ENCODE measurements around the gene SDHC.

SDHC gene, protein sequence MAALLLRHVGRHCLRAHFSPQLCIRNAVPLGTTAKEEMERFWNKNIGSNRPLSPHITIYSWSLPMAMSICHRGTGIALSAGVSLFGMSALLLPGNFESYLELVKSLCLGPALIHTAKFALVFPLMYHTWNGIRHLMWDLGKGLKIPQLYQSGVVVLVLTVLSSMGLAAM

DNA sequence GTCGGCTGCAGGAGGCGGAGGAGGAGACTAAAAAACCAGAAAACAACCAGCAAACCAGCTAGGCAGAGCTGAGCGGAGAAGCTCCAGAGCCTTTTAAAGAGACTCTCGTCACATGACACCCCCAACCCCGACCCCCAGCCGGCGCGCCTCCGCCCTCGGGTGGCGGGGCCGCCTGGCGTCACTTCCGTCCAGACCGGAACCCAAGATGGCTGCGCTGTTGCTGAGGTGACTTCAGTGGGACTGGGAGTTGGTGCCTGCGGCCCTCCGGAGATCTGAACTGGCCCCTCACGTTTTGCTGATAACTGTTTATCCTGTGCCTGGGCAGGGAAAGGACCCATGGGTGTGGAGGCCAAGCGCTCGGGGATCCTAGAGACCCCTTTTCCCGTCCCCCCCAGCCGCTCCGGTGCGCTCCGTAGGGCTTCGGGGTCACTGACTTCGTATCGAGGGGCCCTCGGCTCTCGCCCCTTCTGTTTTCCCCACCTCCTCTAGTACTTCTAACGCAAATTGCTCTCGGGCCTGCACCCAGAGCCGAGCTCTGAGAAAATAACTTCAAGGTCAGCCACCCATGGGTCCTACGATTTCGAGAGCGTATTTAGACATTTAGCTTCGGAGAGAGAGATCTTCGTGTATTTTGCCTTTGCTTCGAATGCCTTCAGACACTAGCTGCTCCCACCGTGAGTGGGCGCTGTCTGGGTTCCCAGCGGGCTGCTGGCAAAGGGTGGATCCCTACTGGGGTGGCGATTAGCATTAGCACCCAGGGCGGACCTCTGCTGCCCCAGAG lies at the start of gene SDHC:
Gene SDHC (plus strand): TSS at position 181 of the 781 bp plus-strand sequence. CDS start 25 bp downstream, at position 206.
- DNase-seq, result peak; percentile 92

DNA sequence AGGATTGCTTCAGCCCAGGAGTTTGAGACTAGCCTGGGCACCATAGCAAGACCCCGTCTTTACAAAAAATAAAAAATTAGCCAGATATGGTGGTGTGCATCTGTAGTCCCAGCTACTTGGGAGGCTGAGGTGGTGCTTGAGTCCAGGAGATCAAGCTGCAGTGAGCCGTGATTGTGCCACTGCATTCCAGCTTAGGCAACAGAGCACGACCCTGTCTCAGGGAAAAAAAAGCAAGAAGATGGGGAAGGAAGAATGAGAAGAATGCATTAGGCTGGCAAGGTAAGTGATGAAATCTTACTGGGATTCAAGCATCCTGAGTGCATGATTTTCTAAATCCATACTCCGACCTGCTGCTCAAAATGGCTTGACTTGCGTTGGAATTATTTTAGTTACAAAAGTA lies 48.9 kb upstream of the SDHC start:
- no peak for DNase-seq

DNA sequence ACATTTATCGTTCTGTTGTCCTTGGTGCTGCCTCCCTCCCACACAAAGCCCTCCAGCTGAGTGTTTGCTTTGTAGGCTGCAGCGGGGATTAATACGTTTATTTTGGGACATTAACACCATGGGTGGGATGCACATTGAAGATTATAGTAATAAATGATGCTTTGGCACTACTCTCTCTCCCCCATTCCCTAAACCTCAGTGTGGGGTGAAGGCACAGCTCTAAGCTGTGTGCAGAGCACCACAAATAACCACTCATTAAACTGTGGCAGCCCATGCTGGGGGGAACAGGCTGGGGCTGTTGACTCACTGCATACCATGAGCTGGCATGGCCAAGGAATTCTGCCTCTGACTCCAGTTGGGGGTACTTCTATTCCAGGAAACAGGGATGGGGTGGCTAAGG lies 48.0 kb upstream of the SDHC start:
- DNase-seq, result no peak

DNA sequence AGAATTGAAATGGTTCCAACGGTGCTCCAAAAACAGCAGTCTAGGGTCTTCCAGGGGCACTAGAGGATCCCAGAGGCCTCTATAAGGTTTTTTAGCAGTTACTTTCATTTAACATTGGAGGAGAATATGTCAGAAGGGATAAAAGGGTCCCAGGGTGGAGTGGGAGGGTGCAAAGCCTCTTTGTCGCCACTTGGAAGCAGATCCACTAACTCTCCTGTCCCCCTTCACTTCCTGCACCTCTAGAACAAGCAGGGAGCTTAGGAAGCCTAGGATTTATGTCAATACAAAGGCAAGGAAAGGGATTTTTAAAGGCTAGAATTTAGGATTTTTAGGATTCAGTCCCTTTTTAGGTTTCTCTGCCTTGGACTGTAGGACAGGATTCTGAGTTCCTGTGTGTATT lies 47.3 kb upstream of the SDHC start:
- no peak for DNase-seq

DNA sequence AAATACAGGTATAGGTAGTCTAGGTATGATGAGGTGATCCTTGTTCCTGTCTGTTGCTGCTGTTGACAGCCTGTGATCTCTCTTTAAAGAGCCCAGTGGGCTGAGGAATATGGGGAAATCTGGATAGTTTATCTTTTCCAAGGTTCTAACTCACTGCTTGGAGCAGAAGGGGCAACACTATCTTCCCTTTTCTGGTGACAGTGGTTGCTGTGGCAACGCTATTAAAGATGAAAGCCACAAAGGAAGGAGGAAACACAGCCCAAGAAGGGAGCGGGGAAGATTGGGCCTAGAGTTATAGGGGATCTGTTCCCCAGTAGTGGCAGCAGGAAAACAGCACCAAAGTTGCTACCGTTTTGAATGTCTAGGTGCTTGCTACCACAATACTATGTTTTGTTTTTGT lies 46.9 kb upstream of the SDHC start:
- no peak for DNase-seq

DNA sequence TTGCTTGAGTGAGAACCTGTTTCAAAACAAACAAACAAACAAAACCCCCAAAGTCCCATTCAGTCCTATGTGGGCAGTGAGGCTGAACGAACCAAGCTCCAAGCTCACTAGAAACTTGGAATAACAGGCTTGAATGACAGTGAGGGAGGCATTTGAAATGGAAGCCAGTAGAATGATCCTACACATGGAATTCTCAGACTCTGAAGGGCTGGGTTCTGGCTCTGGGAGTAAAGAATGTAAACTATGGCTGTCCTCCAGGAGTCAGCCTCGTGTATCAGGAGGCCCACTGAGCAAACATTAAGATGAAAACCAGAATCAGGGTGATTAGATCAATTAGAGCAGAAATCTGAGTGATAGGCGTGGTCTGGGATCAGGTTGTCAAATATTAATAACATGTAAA lies 40.8 kb upstream of the SDHC start:
- no peak for DNase-seq

DNA sequence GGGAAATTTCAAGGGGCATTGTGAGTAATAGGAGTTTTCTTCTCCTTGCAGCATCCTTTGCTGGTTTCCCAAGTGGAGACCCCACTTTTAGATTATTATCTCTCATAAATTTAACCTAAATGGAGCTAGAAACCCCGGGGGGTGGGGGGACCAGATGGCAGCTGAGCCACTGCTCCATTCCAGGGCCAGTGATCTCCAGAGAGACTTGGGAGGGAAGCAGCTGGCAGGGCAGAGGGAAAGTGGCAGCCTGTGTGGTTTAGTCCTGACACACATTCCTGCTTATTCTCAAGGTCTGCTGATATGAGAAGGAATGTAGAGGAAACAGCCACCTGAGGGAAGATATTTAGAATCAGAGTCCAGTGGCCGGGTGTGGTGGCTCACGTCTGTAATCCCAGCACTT lies 39.3 kb upstream of the SDHC start:
- no peak for DNase-seq

DNA sequence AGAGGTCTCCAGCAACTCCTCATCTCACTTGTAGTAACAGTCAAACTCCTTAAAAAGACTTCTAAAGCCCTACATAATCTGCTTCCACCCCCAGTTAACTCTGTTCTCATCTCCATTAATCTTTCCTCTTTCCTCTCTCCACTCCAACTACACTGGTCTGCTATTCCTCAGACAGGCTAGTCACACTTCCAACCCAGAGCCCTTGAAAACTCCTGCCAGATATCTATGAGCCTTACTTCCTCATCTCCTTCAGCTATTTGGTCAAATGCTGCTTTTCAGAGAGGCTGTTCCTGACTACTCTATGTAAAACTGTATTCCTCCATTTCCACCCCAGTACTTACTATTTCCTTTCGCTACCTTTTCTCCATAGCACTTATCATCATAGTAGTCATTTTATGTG lies 31.2 kb upstream of the SDHC start:
- no peak for DNase-seq

DNA sequence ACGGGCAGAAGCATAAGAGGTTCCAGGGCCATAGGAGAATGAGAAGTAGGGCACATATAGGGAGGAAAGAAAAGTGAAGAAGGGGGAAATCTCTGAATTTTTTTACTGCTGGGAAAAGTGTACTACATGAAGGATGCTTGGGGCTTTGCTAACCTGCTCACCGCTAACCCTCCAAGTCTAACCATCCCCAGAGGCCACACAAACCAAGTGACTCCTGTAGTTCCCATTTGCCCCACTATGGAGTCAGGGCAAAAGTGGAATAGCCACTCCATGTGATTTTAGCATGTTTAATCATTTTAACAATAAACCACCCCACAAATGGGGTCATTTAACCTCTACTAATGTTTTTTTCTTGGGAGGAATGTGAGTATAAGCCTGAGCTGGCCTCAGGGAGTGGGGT lies 29.1 kb upstream of the SDHC start:
- DNase-seq, result no peak

DNA sequence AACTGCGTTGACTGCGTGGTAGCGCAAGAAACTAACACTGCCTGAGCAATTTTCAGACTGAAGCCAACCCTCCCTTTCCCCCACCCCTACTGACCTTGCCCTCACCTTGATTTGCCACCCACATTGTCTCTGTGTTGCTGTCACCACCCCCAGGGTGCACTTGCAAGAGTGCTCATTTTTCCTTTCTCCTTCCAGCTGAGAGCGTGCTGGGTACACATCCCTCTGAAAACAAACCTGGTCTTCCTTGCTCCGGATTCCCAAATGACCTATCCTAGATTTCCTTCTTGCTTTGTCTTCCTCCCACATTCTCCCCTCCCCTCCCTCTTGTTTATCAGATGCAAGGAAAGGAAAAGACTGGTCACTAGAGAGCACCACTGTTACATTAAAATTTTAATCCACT lies 28.7 kb upstream of the SDHC start:
- no peak for DNase-seq

DNA sequence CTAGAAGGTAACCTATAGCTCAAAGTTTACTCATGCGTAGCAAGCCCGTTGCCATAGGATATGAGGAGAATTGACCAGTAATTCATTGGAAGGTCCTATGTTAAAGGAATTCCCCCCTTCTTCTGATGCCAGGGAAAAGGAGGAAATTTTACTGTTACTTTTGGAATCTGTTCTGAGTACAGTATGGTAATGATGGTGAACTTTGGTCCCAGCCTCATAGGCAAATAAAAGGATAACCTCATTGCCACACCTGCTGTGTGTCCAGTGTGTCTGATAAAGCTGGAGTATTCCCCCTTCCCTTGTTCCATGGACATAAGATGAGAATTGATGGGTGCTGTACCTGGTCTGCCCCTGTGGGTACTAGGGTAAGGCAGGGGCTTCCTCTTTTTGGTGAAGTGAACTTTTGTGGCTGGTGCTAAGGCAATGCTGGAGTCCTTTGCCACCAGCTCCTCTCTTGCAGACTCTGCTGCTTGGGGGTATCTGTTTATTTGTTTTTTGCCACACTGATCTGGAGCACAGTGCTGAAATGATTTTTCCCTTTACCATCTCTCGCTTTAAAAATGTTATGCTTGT lies 26.6 kb upstream of the SDHC start:
- no peak for DNase-seq

DNA sequence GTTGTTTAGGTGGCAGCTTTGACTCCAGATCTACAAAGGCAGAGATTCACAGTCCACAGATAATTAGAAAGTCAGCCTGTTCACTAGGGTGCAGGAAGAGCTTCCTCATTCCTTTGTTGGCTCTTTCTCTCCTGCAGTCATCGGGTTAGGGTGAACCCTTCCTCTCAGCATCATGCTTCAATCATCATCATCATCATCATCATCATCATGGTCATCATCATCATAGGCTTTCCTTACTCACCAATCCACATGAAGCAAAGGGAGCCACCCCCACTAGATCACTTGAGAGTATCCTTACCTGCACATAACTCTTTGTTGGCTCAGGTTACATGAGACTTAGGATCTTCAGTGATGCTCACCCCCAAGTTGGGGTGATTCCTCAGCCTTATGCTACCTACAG lies 23.4 kb upstream of the SDHC start:
- DNase-seq, result no peak

DNA sequence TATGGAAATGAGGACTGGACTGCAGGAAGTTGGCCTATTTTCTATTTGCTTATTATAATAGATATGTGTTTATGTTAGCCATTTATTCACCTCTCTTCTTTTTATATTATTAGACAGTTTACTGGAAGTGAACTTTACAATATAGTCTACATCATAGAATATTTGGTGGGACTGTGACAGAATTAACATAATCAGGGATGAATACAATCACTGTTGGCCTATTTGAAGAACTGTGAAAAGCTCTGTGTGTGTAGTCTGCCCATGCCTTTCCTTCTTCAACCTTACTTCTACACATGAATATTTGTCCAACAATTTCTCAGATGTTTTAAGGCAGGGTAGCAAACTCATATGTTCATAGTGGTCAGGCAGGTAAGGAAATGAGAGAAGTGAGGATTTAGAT lies 16.8 kb upstream of the SDHC start:
- no peak for DNase-seq

DNA sequence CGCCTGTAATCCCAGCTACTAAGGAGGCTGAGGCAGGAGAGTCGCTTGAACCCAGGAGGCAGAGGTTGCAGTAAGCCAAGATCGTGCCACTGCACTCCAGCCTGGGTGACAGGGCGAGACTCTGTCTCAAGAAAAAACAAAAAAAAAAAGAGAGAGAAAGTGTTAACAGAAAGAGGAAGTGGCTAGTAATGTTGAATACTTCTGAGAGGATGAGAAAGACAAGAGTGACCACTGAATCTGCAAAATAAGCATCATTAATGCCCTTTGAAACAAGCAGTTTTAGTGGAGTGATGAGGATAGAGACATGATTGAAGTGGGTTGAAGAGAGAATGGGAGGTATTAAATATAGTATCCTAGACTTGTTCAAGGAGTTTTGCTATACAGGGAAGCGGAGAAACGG lies 16.1 kb upstream of the SDHC start:
- DNase-seq, result no peak

DNA sequence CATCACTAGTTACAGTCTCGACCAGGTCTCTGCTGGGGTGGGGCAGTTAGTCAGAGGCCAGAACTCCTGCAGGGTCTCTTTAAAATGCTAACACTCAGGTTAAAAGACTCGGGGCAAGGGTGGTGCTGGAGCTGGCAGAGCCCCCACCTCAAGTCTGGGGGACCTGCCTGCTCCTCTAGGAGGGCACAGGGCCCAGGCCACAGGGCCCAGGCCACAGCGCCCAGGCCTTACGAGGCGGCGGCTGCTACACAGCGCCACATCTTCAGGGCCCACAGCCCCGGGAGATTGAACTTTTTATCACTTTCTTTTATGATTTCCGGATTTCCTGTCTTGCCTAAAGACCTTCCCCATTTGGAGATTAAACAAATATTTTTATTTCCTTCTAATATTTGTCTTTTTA lies 14.8 kb upstream of the SDHC start:
- no peak for DNase-seq

DNA sequence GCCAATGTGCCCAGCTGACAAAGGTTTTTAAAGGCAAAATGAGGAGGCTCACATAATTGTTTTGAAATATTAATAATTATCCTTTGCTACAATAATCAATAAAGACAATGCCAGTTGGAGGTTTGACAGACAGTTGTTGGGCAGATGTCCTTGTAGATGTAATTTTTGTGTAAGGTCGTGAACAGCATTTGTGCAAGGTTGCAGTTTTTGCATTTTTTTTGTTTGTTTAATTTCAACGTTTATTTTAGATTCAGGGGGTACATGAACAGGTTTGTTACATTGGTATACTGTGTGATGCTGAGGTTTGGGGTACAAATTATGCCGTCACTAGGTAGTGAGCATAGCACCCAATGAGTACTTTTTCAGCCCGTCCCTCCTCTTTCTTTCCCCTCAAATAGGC lies 13.7 kb upstream of the SDHC start:
- no peak for DNase-seq

DNA sequence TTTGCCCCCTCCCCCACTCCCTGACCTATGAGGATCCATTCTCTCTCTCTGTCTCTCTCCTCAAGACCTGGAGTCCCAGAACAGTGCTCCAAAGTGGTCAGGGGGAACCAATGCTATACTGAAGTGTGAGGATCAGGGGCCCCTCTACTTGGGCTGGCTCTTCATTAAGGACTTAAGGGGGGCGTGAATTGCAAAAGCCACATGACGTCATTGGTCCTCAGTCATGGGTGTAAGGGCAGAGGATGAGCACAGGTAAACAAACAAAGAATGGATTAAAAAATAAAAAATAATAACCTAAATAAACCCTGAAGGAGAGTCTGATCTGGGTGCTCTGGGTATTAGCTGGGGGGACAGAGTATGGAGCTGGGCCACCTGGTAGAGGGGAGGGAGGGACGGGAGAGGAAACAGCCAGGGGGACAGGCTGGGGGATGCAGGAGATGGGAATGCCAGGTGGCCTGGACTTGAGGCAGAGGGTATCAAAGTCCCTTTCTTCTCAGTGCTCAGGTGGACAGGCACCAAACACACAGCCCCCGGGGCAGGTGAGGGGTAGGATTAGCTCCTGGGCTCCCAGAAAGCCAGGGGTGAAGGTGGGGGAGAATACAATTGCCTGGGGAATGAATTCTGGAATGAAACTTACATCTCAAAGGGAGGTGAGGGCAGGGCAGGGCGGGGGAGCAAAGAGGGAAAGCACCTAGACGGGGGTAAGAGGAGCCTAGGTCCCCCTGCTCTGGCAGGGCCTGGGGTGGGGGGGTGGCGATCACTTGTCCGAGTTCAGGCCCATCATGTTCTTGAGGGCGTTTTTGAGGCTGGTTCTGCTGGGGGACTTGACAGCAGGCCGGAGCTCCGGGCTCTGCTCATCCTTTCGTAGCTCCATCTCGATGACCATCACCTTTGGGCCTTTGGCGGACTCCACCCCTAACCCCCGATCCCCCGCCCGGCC lies 9.0 kb upstream of the SDHC start:
- peak; percentile 59 for DNase-seq

DNA sequence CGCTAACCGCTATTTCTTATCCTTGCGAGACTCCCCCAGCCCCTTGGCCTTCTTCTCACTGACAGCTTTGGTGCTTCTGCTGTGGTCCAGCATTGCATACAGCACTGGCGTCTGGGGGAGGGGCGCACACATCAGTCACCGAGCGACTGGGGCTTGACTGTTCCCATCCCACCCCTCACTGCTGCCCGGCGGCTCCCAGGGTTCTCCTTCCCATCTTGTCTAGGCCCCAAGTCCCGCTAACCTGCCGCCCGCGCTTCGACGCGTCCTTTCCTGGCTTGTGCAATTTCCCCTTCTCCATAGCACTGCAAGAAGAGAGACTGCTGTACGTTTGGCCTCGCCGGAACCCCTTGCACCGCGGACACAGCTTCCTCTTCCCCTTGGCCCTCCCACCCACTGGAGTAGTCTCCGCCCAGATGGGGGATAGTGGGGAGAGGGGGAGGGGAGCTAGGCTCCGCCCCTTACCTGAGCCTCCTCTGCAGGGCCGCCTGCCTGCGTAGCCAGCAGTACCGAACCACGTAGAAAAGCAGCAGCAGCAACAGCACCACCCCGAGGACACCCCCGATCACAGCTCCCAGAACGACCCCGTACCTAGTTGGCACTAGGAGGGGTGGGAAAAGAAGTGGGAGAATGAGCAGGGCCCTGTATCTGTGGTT lies 8.2 kb upstream of the SDHC start:
- DNase-seq, result peak; percentile 93

DNA sequence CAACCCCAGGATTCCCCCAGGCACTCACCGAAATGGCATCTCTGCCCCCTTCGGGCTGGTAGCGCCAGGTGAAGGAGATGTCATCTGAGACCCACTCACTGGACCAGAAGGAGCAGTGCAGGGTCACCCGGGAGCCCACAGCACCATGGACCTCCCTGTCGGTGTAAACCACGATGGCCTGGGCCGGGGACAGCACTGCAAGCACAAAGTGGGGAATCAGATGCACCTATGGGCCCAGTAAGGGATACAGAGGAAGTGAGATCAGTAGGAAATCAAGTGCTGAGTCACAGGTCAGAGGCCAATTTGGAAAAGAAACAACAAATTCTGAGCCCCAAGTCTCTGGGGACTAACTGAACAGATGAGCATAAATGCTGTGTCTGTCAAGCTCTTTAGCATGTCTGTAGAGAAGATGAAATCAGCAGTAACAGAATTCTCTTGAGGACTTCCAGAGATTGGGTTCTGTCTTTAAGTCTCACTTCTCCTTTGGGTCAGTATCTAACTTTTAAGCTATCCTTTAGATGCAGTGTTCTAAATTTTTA lies 6.9 kb upstream of the SDHC start:
- DNase-seq, result peak; percentile 60

DNA sequence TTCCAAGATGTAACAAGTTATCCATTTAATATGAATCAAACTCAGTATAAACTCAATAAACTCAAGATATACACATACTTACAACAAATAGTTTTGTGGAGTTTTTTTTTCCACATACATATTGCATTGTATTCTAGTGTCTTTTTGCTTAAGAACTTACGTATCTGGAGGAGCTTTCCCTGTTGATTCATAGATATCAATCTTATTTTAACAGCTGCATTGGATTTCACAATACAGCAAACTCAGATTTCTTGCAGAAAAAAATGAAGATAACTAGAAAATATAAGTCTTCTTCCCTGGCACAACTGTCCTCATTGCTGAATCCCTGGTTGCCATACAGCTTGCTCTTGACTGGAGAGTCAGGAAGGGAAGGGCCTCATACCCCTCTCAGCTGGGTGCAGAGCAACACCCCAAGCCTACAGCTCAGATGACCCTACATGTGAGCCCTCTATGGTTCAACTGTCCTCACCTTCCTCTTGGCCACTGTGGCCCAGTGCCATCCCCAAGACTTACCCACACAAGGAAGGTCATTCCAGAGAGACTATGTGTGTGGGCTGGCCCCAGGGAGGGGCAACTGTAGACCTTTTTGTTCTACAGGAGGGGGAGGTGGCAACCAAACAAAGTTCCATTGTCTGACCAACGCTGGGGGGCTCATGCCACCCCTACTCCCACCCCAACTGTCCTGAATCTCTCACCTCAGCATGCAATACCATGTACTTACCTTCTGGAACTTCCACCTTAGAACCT lies 6.1 kb upstream of the SDHC start:
- DNase-seq, result no peak

DNA sequence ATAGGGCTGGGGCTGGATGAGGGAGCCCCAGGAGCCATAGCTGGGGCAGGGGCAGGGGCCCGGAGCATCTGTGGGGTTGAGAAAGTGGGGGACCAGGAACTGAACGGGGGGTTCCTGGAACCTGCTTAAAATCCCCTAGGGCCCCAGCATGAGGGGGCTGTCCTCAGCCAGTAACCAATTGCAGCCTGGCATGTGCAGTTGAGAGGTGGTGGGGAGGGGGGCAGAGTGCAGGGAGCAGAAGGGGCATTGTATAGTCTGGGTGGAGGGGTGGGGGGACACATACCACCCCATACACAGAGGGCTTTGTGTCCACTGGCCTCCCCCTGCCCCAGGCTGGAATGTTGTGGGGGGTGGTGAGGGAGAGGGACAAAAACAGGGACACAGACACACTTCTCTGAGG lies 4.3 kb upstream of the SDHC start, which contains the start of gene MPZ:
Gene MPZ (minus strand): TSS at position 101 of the 400 bp plus-strand sequence. CDS start 63 bp downstream, at position 38.
- no peak for DNase-seq

Data from activated CD8-positive, alpha-beta memory T cell treated with anti-CD3 and anti-CD28 coated beads for 24 hours (primary cell).